ENCODE data around the gene ZSWIM4. TPM values are rescaled to one million over a fixed set of nuclear protein-coding genes. Genes with fewer than 3 reads are reported as not detected.
A peak's percentile ranks its signal among the peaks of the same experiment; 100 is the strongest.

ZSWIM4 gene
- total and polyA plus RNA-seq, 4 donors, result 2.9 to 10.5 (median 6.7) TPM

GRCh38 chr19:13839938-13840304 is 44.7 kb downstream of the ZSWIM4 start:
- Histone ChIP-seq H3K27me3 (ENCODE audit: control insufficient read depth, insufficient read depth, low read length) (peaks cover 4% of the 10 kb centered on the region), H3K4me1 (ENCODE audit: control insufficient read depth, insufficient read depth, low read length) (peaks cover 65% of the 10 kb centered on the region), H3K36me3 (ENCODE audit: control insufficient read depth, insufficient read depth, low read length) (peaks cover 27% of the 10 kb centered on the region), H3K4me3 (ENCODE audit: low read depth, low read length) (peak overlapping the region; percentile 64), H3K27ac (ENCODE audit: low read depth, low read length) (peak overlapping the region; percentile 90), H3K9me3 (ENCODE audit: control insufficient read depth, insufficient read depth, low read length) (no peaks in the 10 kb centered on the region)
- DNase-seq (ENCODE audit: low read depth in 4 of 6, low spot score in 6 of 6), result no peak
- 60% methylated on average over 2 of the region's 6 CpGs for WGBS (ENCODE audit: insufficient coverage)

GRCh38 chr19:13840305-13841085 is 45.3 kb downstream of the ZSWIM4 start:
- 72% methylated on average over 17 of the region's 23 CpGs for WGBS (ENCODE audit: insufficient coverage)
- H3K9me3 ChIP-seq (ENCODE audit: control insufficient read depth, insufficient read depth, low read length), result no peaks in the 10 kb centered on the region
- peak overlapping the region; percentile 64 for H3K4me3 ChIP-seq (ENCODE audit: low read depth, low read length)
- H3K36me3 ChIP-seq (ENCODE audit: control insufficient read depth, insufficient read depth, low read length), result peaks cover 27% of the 10 kb centered on the region
- peaks cover 4% of the 10 kb centered on the region for H3K27me3 ChIP-seq (ENCODE audit: control insufficient read depth, insufficient read depth, low read length)
- peak overlapping the region; percentile 90 for H3K27ac ChIP-seq (ENCODE audit: low read depth, low read length)
- no peak for DNase-seq (ENCODE audit: low read depth in 4 of 6, low spot score in 6 of 6)
- H3K4me1 ChIP-seq (ENCODE audit: control insufficient read depth, insufficient read depth, low read length), result peaks cover 65% of the 10 kb centered on the region

GRCh38 chr19:13841086-13841961 is 46.1 kb downstream of the ZSWIM4 start:
- H3K9me3 ChIP-seq (ENCODE audit: control insufficient read depth, insufficient read depth, low read length), result no peaks in the 10 kb centered on the region
- peaks cover 4% of the 10 kb centered on the region for H3K27me3 ChIP-seq (ENCODE audit: control insufficient read depth, insufficient read depth, low read length)
- H3K4me1 ChIP-seq (ENCODE audit: control insufficient read depth, insufficient read depth, low read length), result peaks cover 65% of the 10 kb centered on the region
- peaks cover 20% of the 10 kb centered on the region for H3K36me3 ChIP-seq (ENCODE audit: control insufficient read depth, insufficient read depth, low read length)
- peak overlapping the region; percentile 75 for H3K27ac ChIP-seq (ENCODE audit: low read depth, low read length)
- DNase-seq (ENCODE audit: low read depth in 4 of 6, low spot score in 6 of 6), result no peak
- 71% methylated on average over 26 of the region's 26 CpGs for WGBS (ENCODE audit: insufficient coverage)
- H3K4me3 ChIP-seq (ENCODE audit: low read depth, low read length), result peak overlapping the region; percentile 64

- Histone ChIP-seq H3K27ac (ENCODE audit: low read depth, low read length) (peak overlapping the region; percentile 75), H3K4me1 (ENCODE audit: control insufficient read depth, insufficient read depth, low read length) (peaks cover 65% of the 10 kb centered on the region), H3K27me3 (ENCODE audit: control insufficient read depth, insufficient read depth, low read length) (peaks cover 4% of the 10 kb centered on the region), H3K9me3 (ENCODE audit: control insufficient read depth, insufficient read depth, low read length) (no peaks in the 10 kb centered on the region), H3K4me3 (ENCODE audit: low read depth, low read length) (peak overlapping the region; percentile 64), H3K36me3 (ENCODE audit: control insufficient read depth, insufficient read depth, low read length) (peaks cover 14% of the 10 kb centered on the region)
- WGBS (ENCODE audit: insufficient coverage), result 36% methylated on average over 2 of the region's 11 CpGs
- no peak for DNase-seq (ENCODE audit: low read depth in 4 of 6, low spot score in 6 of 6)
Observed at GRCh38 chr19:13841962-13842290, 46.7 kb downstream of the ZSWIM4 start.

- peak in 2 of 6 donors; percentile 50 to 83 for DNase-seq (ENCODE audit: low read depth in 4 of 6, low spot score in 6 of 6)
- no peaks in the 10 kb centered on the region for H3K9me3 ChIP-seq (ENCODE audit: control insufficient read depth, insufficient read depth, low read length)
- H3K4me1 ChIP-seq (ENCODE audit: control insufficient read depth, insufficient read depth, low read length), result peaks cover 69% of the 10 kb centered on the region
- peak overlapping the region; percentile 64 for H3K4me3 ChIP-seq (ENCODE audit: low read depth, low read length)
- H3K27ac ChIP-seq (ENCODE audit: low read depth, low read length), result peak overlapping the region; percentile 96
- peaks cover 12% of the 10 kb centered on the region for H3K36me3 ChIP-seq (ENCODE audit: control insufficient read depth, insufficient read depth, low read length)
- WGBS (ENCODE audit: insufficient coverage), result 0% methylated on average over 93 of the region's 95 CpGs
- H3K27me3 ChIP-seq (ENCODE audit: control insufficient read depth, insufficient read depth, low read length), result peaks cover 4% of the 10 kb centered on the region
Observed at GRCh38 chr19:13842291-13843103, 47.3 kb downstream of the ZSWIM4 start.

- Histone ChIP-seq H3K9me3 (ENCODE audit: control insufficient read depth, insufficient read depth, low read length) (no peaks in the 10 kb centered on the region), H3K4me1 (ENCODE audit: control insufficient read depth, insufficient read depth, low read length) (peaks cover 75% of the 10 kb centered on the region), H3K36me3 (ENCODE audit: control insufficient read depth, insufficient read depth, low read length) (peaks cover 12% of the 10 kb centered on the region), H3K27me3 (ENCODE audit: control insufficient read depth, insufficient read depth, low read length) (peaks cover 4% of the 10 kb centered on the region), H3K27ac (ENCODE audit: low read depth, low read length) (peak overlapping the region; percentile 96), H3K4me3 (ENCODE audit: low read depth, low read length) (peak overlapping the region; percentile 60)
- peak in 2 of 6 donors; percentile 43 to 75 for DNase-seq (ENCODE audit: low read depth in 4 of 6, low spot score in 6 of 6)
- WGBS (ENCODE audit: insufficient coverage), result 12% methylated on average over 18 of the region's 24 CpGs
Observed at GRCh38 chr19:13843104-13843921, 48.1 kb downstream of the ZSWIM4 start.

GRCh38 chr19:13844130-13844631 is 48.9 kb downstream of the ZSWIM4 start:
- peaks cover 9% of the 10 kb centered on the region for H3K36me3 ChIP-seq (ENCODE audit: control insufficient read depth, insufficient read depth, low read length)
- H3K27me3 ChIP-seq (ENCODE audit: control insufficient read depth, insufficient read depth, low read length), result peaks cover 4% of the 10 kb centered on the region
- H3K9me3 ChIP-seq (ENCODE audit: control insufficient read depth, insufficient read depth, low read length), result no peaks in the 10 kb centered on the region
- WGBS (ENCODE audit: insufficient coverage), result 33% methylated on average over 1 of the region's 7 CpGs
- no peak overlapping the region for H3K4me3 ChIP-seq (ENCODE audit: low read depth, low read length)
- DNase-seq (ENCODE audit: low read depth in 4 of 6, low spot score in 6 of 6), result no peak
- no peak overlapping the region for H3K27ac ChIP-seq (ENCODE audit: low read depth, low read length)
- H3K4me1 ChIP-seq (ENCODE audit: control insufficient read depth, insufficient read depth, low read length), result peaks cover 68% of the 10 kb centered on the region

- DNase-seq (ENCODE audit: low read depth in 4 of 6, low spot score in 6 of 6), result peak in 4 of 6 donors; percentile 82 to 96 (median 88)
- H3K4me1 ChIP-seq (ENCODE audit: control insufficient read depth, insufficient read depth, low read length), result peaks cover 68% of the 10 kb centered on the region
- peak overlapping the region; percentile 99 for H3K27ac ChIP-seq (ENCODE audit: low read depth, low read length)
Observed at GRCh38 chr19:13846557-13847406, 51.5 kb downstream of the ZSWIM4 start.

More at GRCh38 chr19:13846557-13847406, 51.5 kb downstream of the ZSWIM4 start:
- H3K27me3 ChIP-seq (ENCODE audit: control insufficient read depth, insufficient read depth, low read length), result peaks cover 4% of the 10 kb centered on the region
- peak overlapping the region; percentile 48 for H3K4me3 ChIP-seq (ENCODE audit: low read depth, low read length)
- H3K9me3 ChIP-seq (ENCODE audit: control insufficient read depth, insufficient read depth, low read length), result no peaks in the 10 kb centered on the region
- 4% methylated on average over 23 of the region's 23 CpGs for WGBS (ENCODE audit: insufficient coverage)
- H3K36me3 ChIP-seq (ENCODE audit: control insufficient read depth, insufficient read depth, low read length), result no peaks in the 10 kb centered on the region
